K562 (cell line): ENCODE results near the gene SLC35E2B. TPM values are rescaled to one million over a fixed set of nuclear protein-coding genes. Genes with fewer than 3 reads are reported as not detected.
A peak's percentile ranks its signal among the peaks of the same experiment; 100 is the strongest.
"Not testable (repeated sequence)": the region's sequence is repeated elsewhere in the genome, so short reads cannot be mapped to it uniquely, and the experiment has no call there.

Source experiments
- ATAC-seq: fragments of 200-7000 bp; cut with Tn5 transposase; 3 replicates; pipeline ENCODE4 v1.9.1; 2020; ENCODE audit warnings: moderate library complexity
- BruUV-seq: library from RNA; stranded (reverse); fragments of 400-500 nt; replicated peaks from 2 replicates; lab custom pipeline; 2021; lab: Mats Ljungman, UMichigan
- CTCF ChIA-PET: fragments of 300-600 bp; formaldehyde crosslinking; extraction: SDS; loops from one replicate; lab custom pipeline; 2021; ENCODE audit warnings: low intra/inter-chr PET ratio; lab: Yijun Ruan, JAX
- POLR2A ChIA-PET: fragments of 300-600, 350-650 bp; sonication (Branson Sonifier 250); formaldehyde crosslinking; extraction: SDS; loops from one replicate; lab custom pipeline; 2021; ENCODE audit warnings: antibody characterized with exemption, inconsistent platforms; lab: Yijun Ruan, JAX
- DNase-seq, 4 experiments: peaks; one replicate each; pipeline versions ENCODE4 v3.0.0 to v3.0.0-alpha.2; 2011 to 2018; ENCODE audit warnings: low spot score in 3 of 4, mixed read lengths in 3 of 4; ENCODE audit errors: extremely low read depth in 1 of 4
- FAIRE-seq: peaks from 2 replicates; lab custom pipeline; 2011; peaks lifted over from hg19 to GRCh38; lab: Jason Lieb, UNC
- H2AFZ ChIP-seq: 2 replicates; pipeline ENCODE4 v1.6.0; 2011; ENCODE audit warnings: low read depth, low read length, control low read depth, inconsistent platforms
- H3K27ac ChIP-seq: fragments of 200-600 bp; 3 replicates; pipeline ENCODE4 v1.8.0; 2011; ENCODE audit warnings: low read depth, mild to moderate bottlenecking, control low read depth, inconsistent platforms, low read length, moderate library complexity, mixed read lengths; ENCODE audit errors: extremely low read depth
- H3K27me3 ChIP-seq, 2 experiments: fragments of 300-600 bp in 1 of 2; 2 replicates in 1 of 2; 3 replicates in 1 of 2; pipeline versions ENCODE4 v1.6.0 to v1.8.0; 2011; ENCODE audit warnings: inconsistent platforms in 2 of 2, low read length in 2 of 2, mild to moderate bottlenecking in 1 of 2, mixed read lengths in 1 of 2, moderate library complexity in 1 of 2; ENCODE audit not compliant: control insufficient read depth in 2 of 2, insufficient read depth in 2 of 2
- H3K36me3 ChIP-seq: fragments of 300-600 bp; 3 replicates; pipeline ENCODE4 v1.8.0; 2011; ENCODE audit warnings: mild to moderate bottlenecking, low read length, inconsistent platforms; ENCODE audit not compliant: control insufficient read depth, insufficient read depth
- H3K4me1 ChIP-seq, 2 experiments: fragments of 200-600 bp in 1 of 2; replicated peaks in 1 of 2; 2 replicates in 1 of 2; 3 replicates in 1 of 2; pipeline versions ENCODE4 v1.5.1 to v1.8.0; 2011; ENCODE audit warnings: inconsistent platforms in 2 of 2, low read length in 2 of 2, mild to moderate bottlenecking in 1 of 2, mixed read lengths in 1 of 2, moderate library complexity in 1 of 2; ENCODE audit not compliant: control insufficient read depth in 2 of 2, insufficient read depth in 2 of 2
- H3K4me2 ChIP-seq: 2 replicates; pipeline ENCODE4 v1.6.1; 2011; ENCODE audit warnings: low read length, control low read depth, inconsistent platforms, mixed read lengths; ENCODE audit not compliant: insufficient read depth
- H3K4me3 ChIP-seq: fragments of 200-600 bp; sonication (generic), shearing (Covaris generic); 2 replicates; pipeline ENCODE4 v1.5.1; 2016; ENCODE audit warnings: control low read depth, inconsistent platforms
- H3K79me2 ChIP-seq: fragments of 200-600 bp; 3 replicates; pipeline ENCODE4 v1.8.0; 2011; ENCODE audit warnings: low read length, inconsistent platforms; ENCODE audit not compliant: control insufficient read depth, insufficient read depth
- H3K9ac ChIP-seq, 2 experiments: 2 replicates each; pipeline versions ENCODE4 v1.6.0 to v1.6.1; 2011; ENCODE audit warnings: low read depth in 2 of 2, low read length in 2 of 2, control low read depth in 1 of 2, inconsistent platforms in 1 of 2, mild to moderate bottlenecking in 1 of 2, mixed read lengths in 1 of 2; ENCODE audit not compliant: insufficient read depth in 1 of 2
- H3K9me1 ChIP-seq: one replicate; pipeline ENCODE4 v1.6.0; 2011; ENCODE audit warnings: inconsistent platforms, mild to moderate bottlenecking, low read length, moderate library complexity; ENCODE audit not compliant: control insufficient read depth, insufficient read depth
- H3K9me3 ChIP-seq: replicated peaks from 2 replicates; pipeline ENCODE4 v1.5.1; 2011; ENCODE audit warnings: low read depth, low read length, inconsistent platforms; ENCODE audit not compliant: control insufficient read depth, insufficient read depth
- H4K20me1 ChIP-seq: replicated peaks from 2 replicates; pipeline ENCODE4 v1.6.1; 2011; ENCODE audit warnings: low read length, inconsistent platforms, mixed read lengths; ENCODE audit not compliant: control insufficient read depth, insufficient read depth
- RBFOX2 ChIP-seq: fragments of 200-400 bp; formaldehyde crosslinking; IDR thresholded peaks from 2 replicates; pipeline ENCODE4 v1.6.1; 2017; ENCODE audit warnings: low read depth, mild to moderate bottlenecking, low read length, moderate library complexity
- WGBS: fragments of 100-300 bp; shearing (Covaris generic); methylation state at CpG from one replicate; pipeline ENCODE4 v1.1.6; 2016; ENCODE audit warnings: low coverage, mixed read lengths; ENCODE audit not compliant: insufficient coverage; ENCODE audit errors: missing lambda C conversion rate; 5-methylcytosine and 5-hydroxymethylcytosine counted together
- in situ Hi-C: fragments of 300-500 bp; cut with MboI; formaldehyde crosslinking; loops from 4 replicates; pipeline ENCODE4 v1.15.0; 2018; ENCODE audit warnings: inconsistent platforms, mixed read lengths
- intact Hi-C: fragments of 100-400 bp; cut with micrococcal nuclease; formaldehyde crosslinking; loops from 2 replicates; pipeline ENCODE4 v1.14.2; 2022
- polyA plus RNA-seq, 8 experiments: library from polyadenylated mRNA; depleted of rRNA in 4 of 8; stranded (reverse) in 5 of 8; unstranded in 3 of 8; fragments of >200 nt; fragmentation: Nextera tagmentation in 2 of 8; fragmentation: Illumina TruSeq in 1 of 8; extraction: Ambion mirVana in 2 of 8; extraction: Trizol in 1 of 8; gene quantifications; 2 replicates each; pipeline versions ENCODE4 v1.2.1 to v1.2.3, GENCODE V29; 2011 to 2014; ENCODE audit warnings: inconsistent platforms in 1 of 8, missing spikeins in 1 of 8
- total RNA-seq, 7 experiments: library from RNA; depleted of rRNA in 6 of 7; stranded (reverse); fragments of >200 nt in 6 of 7; fragmentation: Illumina TruSeq in 2 of 7; extraction: Trizol in 2 of 7; gene quantifications; 2 replicates each; pipeline versions ENCODE4 v1.2.1 to v1.2.3, GENCODE V29; 2011 to 2021; ENCODE audit warnings: low replicate concordance in 1 of 7

The SLC35E2B gene
- total and polyA plus RNA-seq, 9 of the 15 experiments (the other 6 are each of a cell fraction or from before 2014, with no cell fraction given): 4.7 to 44.6 (median 20.7) TPM

GRCh38 chr1:1707897-1708296 lies 15.3 kb upstream of the SLC35E2B start:
- H4K20me1 ChIP-seq, ATAC-seq, H3K4me1 ChIP-seq, in situ Hi-C loops, DNase-seq, H3K9me3 ChIP-seq, H3K9ac ChIP-seq, CTCF ChIA-PET, intact Hi-C loops, H3K4me2 ChIP-seq, BruUV-seq, FAIRE-seq, H3K4me3 ChIP-seq, POLR2A ChIA-PET, H2AFZ ChIP-seq, H3K27me3 ChIP-seq, H3K9me1 ChIP-seq, H3K79me2 ChIP-seq, H3K27ac ChIP-seq: not testable (repeated sequence)
- peaks cover 18% of the 10 kb centered on the region; the same call in 1 of the 3 replicates for H3K36me3 ChIP-seq
- WGBS: no CpG with 5 or more reads among the region's 20 CpGs

GRCh38 chr1:1707241-1707640 lies 14.6 kb upstream of the SLC35E2B start:
- H2AFZ ChIP-seq, H3K4me1 ChIP-seq, intact Hi-C loops, H3K79me2 ChIP-seq, H3K4me3 ChIP-seq, H3K9me3 ChIP-seq, DNase-seq, ATAC-seq, H3K27me3 ChIP-seq, POLR2A ChIA-PET, CTCF ChIA-PET, H3K4me2 ChIP-seq, H3K9me1 ChIP-seq, FAIRE-seq, H3K9ac ChIP-seq, H3K27ac ChIP-seq, in situ Hi-C loops, H4K20me1 ChIP-seq, BruUV-seq: not testable (repeated sequence)
- peaks cover 18% of the 10 kb centered on the region; the same call in 1 of the 3 replicates for H3K36me3 ChIP-seq
- TF ChIP-seq RBFOX2: 0 out of 2 replicates have a peak, but pooled peaks have one; percentile 14
- 97% methylated on average over 5 of the region's 23 CpGs for WGBS

DNA sequence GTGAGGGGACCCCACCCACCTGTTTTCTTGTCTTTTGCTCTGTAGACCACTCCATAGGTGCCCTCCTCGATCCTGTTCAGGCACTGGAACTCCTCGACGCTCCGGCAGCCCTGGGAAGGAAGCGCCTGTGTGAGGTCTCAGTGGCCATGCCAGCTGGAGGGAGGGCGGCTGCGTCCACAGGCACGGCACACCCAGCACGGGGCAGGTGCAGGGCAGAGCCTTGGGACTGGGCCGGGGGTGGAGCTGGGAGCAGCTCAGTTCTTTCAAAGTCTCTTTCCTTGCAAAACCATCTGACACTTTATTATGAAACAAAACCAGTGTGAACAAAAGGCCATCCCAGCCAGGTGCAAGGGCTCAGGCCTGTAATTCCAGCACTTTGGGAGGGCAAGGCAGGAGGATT lies 13.0 kb upstream of the SLC35E2B start:
- peaks cover 18% of the 10 kb centered on the region; the same call in 1 of the 3 replicates for H3K36me3 ChIP-seq
- in situ Hi-C loops, BruUV-seq, H3K4me2 ChIP-seq, H4K20me1 ChIP-seq, H3K9me3 ChIP-seq, H3K4me3 ChIP-seq, H2AFZ ChIP-seq, H3K27ac ChIP-seq, DNase-seq, CTCF ChIA-PET, ATAC-seq, intact Hi-C loops, H3K27me3 ChIP-seq, H3K79me2 ChIP-seq, POLR2A ChIA-PET, H3K9ac ChIP-seq, H3K9me1 ChIP-seq, FAIRE-seq, H3K4me1 ChIP-seq: not testable (repeated sequence)
- WGBS: 100% methylated on average over 4 of the region's 10 CpGs
